BJ (cell line): ENCODE measurements around the gene PRH1. TPM values are rescaled to one million over a fixed set of nuclear protein-coding genes. Genes with fewer than 3 reads are reported as not detected.

ENCODE experiments used
- CTCF ChIA-PET: fragments of 350-600 bp; formaldehyde crosslinking; extraction: SDS; loops from one replicate; lab custom pipeline; 2021; ENCODE audit warnings: antibody characterized with exemption, inconsistent platforms; lab: Yijun Ruan, JAX
- POLR2A ChIA-PET: fragments of 300-600 bp; sonication (Branson Sonifier 250); formaldehyde crosslinking; extraction: SDS; loops from one replicate; lab custom pipeline; 2021; ENCODE audit warnings: antibody characterized with exemption; lab: Charles Lee
- DNase-seq: peaks from one replicate; pipeline ENCODE4 v3.0.0-alpha.2; 2011; ENCODE audit warnings: low read depth
- H3K27me3 ChIP-seq: 2 replicates; pipeline ENCODE4 v1.6.0; 2011; ENCODE audit warnings: low read length; ENCODE audit not compliant: control insufficient read depth, insufficient read depth
- H3K36me3 ChIP-seq: 2 replicates; pipeline ENCODE4 v1.5.1; 2011; ENCODE audit warnings: low read length; ENCODE audit not compliant: control insufficient read depth, insufficient read depth
- H3K4me3 ChIP-seq: 2 replicates; pipeline ENCODE4 v1.5.1; 2011; ENCODE audit warnings: low read depth, mild to moderate bottlenecking, control low read depth, low read length
- CTCF ChIP-seq: IDR thresholded peaks from 2 replicates; pipeline ENCODE4 v1.5.1; 2011; ENCODE audit warnings: low read depth, mild to moderate bottlenecking, control low read depth, inconsistent platforms, low read length, moderate library complexity; ENCODE audit not compliant: insufficient read depth
- polyA plus RNA-seq: library from polyadenylated mRNA; depleted of rRNA; stranded (reverse); fragments of >200 nt; gene quantifications from 2 replicates; pipeline ENCODE4 v1.2.3, GENCODE V29; 2011

The PRH1 gene
- polyA plus RNA-seq, 1 experiment, result 3.0 TPM

- POLR2A ChIA-PET, result no interaction called here
- CTCF ChIA-PET, result no interaction called here
- no peak for DNase-seq
Observed at GRCh38 chr12:10896854-10897253, 12.8 kb upstream of the PRH1 start.

GRCh38 chr12:10891937-10892336 is 7.9 kb upstream of the PRH1 start:
- CTCF ChIA-PET, result interaction anchor here (2.0 kb wide), 1 partner anchor 15 kb away, joined by 4 read pairs; no protein-coding TSS in a partner anchor

More at GRCh38 chr12:10896854-10897253, 12.8 kb upstream of the PRH1 start:
- no peak for TF ChIP-seq CTCF
- Histone ChIP-seq H3K4me3 (no peak overlapping the region), H3K36me3 (no peaks in the 10 kb centered on the region), H3K27me3 (no peaks in the 10 kb centered on the region)

GRCh38 chr12:10889226-10889625 is 5.2 kb upstream of the PRH1 start:
- Histone ChIP-seq H3K27me3 (no peaks in the 10 kb centered on the region), H3K4me3 (no peak overlapping the region), H3K36me3 (no peaks in the 10 kb centered on the region)
- CTCF ChIA-PET, result no interaction called here
- DNase-seq, result no peak
- no peak for TF ChIP-seq CTCF
- POLR2A ChIA-PET, result no interaction called here

More at GRCh38 chr12:10891937-10892336, 7.9 kb upstream of the PRH1 start:
- H3K4me3 ChIP-seq, result no peak overlapping the region
- POLR2A ChIA-PET, result no interaction called here
- no peak for TF ChIP-seq CTCF
- H3K27me3 ChIP-seq, result no peaks in the 10 kb centered on the region
- DNase-seq, result no peak
- no peaks in the 10 kb centered on the region for H3K36me3 ChIP-seq

GRCh38 chr12:10873378-10873777 is 10.7 kb downstream of the PRH1 start:
- no peaks in the 10 kb centered on the region for H3K27me3 ChIP-seq
- TF ChIP-seq CTCF, result no peak
- POLR2A ChIA-PET, result no interaction called here
- no peak for DNase-seq
- CTCF ChIA-PET, result interaction anchor here (1.2 kb wide), 1 partner anchor 12 kb away, joined by 3 read pairs; no protein-coding TSS in a partner anchor
- no peak overlapping the region for H3K4me3 ChIP-seq
- H3K36me3 ChIP-seq, result no peaks in the 10 kb centered on the region

GRCh38 chr12:10867381-10867780 is 16.7 kb downstream of the PRH1 start:
- H3K36me3 ChIP-seq, result no peaks in the 10 kb centered on the region
- DNase-seq, result no peak
- POLR2A ChIA-PET, result no interaction called here
- no peak for TF ChIP-seq CTCF
- no peaks in the 10 kb centered on the region for H3K27me3 ChIP-seq
- CTCF ChIA-PET, result interaction anchor here (0.6 to 1.2 kb wide), 2 partner anchors 326 to 332 kb away, joined by 3 to 4 read pairs; no protein-coding TSS in a partner anchor
- no peak overlapping the region for H3K4me3 ChIP-seq
